WTC11 (cell line): ENCODE results near the gene MAGEC3. TPM values are rescaled to one million over a fixed set of nuclear protein-coding genes. Genes with fewer than 3 reads are reported as not detected.

Source experiments
- ATAC-seq: fragments of 200-7000 bp; cut with Tn5 transposase; 2 replicates; pipeline ENCODE4 v1.10.0; 2021; ENCODE audit warnings: mild to moderate bottlenecking, moderate library complexity
- CTCF ChIA-PET: fragments of 300-600 bp; sonication (Branson Sonifier 250); formaldehyde crosslinking; loops from one replicate; lab custom pipeline; 2021; ENCODE audit warnings: antibody characterized with exemption; lab: Charles Lee
- POLR2A ChIA-PET: fragments of 350-600 bp; sonication (Branson Sonifier 250); formaldehyde crosslinking; loops from one replicate; lab custom pipeline; 2021; ENCODE audit warnings: antibody characterized with exemption; lab: Charles Lee
- DNase-seq: peaks from one replicate; pipeline ENCODE4 v3.0.0; 2021; ENCODE audit warnings: low spot score
- H3K27ac Mint-ChIP-seq: 2 replicates; pipeline ENCODE4 v1.8.0; 2021; ENCODE audit warnings: mixed read lengths
- H3K27me3 Mint-ChIP-seq: 2 replicates; pipeline ENCODE4 v1.8.0; 2021; ENCODE audit warnings: low read depth, mild to moderate bottlenecking, moderate library complexity, mixed read lengths
- H3K36me3 Mint-ChIP-seq: 2 replicates; pipeline ENCODE4 v1.8.0; 2021; ENCODE audit warnings: mixed read lengths
- H3K4me1 Mint-ChIP-seq: 2 replicates; pipeline ENCODE4 v1.8.0; 2022; ENCODE audit warnings: mixed read lengths
- H3K4me3 Mint-ChIP-seq: 2 replicates; pipeline ENCODE4 v1.8.0; 2021; ENCODE audit warnings: mild to moderate bottlenecking, moderate library complexity, mixed read lengths
- H3K9me3 Mint-ChIP-seq: 2 replicates; pipeline ENCODE4 v1.8.0; 2021; ENCODE audit warnings: mixed read lengths
- CDX4 ChIP-seq: fragments of 250-450 bp; sonication (Bioruptor Pico); IDR thresholded peaks from 2 replicates; pipeline ENCODE4 v1.9.0; 2021; ENCODE audit warnings: moderate library complexity, mild to moderate bottlenecking, inconsistent platforms, borderline replicate concordance
- EMX1 ChIP-seq: fragments of 250-450 bp; sonication (Bioruptor Pico); IDR thresholded peaks from 2 replicates; pipeline ENCODE4 v1.8.0; 2021; ENCODE audit warnings: mild to moderate bottlenecking
- FOXK1 ChIP-seq: sonication (generic); formaldehyde crosslinking; IDR thresholded peaks from 2 replicates; pipeline ENCODE4 v1.8.0; 2022; ENCODE audit warnings: mild to moderate bottlenecking, moderate library complexity, missing genetic modification reagents
- IRF1 ChIP-seq: sonication (generic); formaldehyde crosslinking; IDR thresholded peaks from 2 replicates; pipeline ENCODE4 v1.8.0; 2023; ENCODE audit warnings: missing genetic modification reagents
- NFE2L1 ChIP-seq: sonication (generic); formaldehyde crosslinking; IDR thresholded peaks from 2 replicates; pipeline ENCODE4 v1.8.1; 2023; ENCODE audit warnings: missing genetic modification reagents
- SOX15 ChIP-seq: fragments of 250-450 bp; sonication (Bioruptor Pico); IDR thresholded peaks from 2 replicates; pipeline ENCODE4 v1.9.0; 2021; ENCODE audit warnings: mild to moderate bottlenecking
- TEAD4 ChIP-seq: sonication (generic); formaldehyde crosslinking; IDR thresholded peaks from 2 replicates; pipeline ENCODE4 v1.8.0; 2022; ENCODE audit warnings: mild to moderate bottlenecking, missing genetic modification reagents
- ZNF138 ChIP-seq: sonication (generic); formaldehyde crosslinking; conservative IDR thresholded peaks from 2 replicates; pipeline ENCODE4 v1.8.1; 2022; ENCODE audit warnings: mild to moderate bottlenecking, moderate library complexity, missing genetic modification reagents
- total RNA-seq: library from RNA; stranded (reverse); gene quantifications from 3 replicates; pipeline ENCODE4 v1.2.3, GENCODE V29; 2021
- TF ChIP-seq, protein P1 (sequence below): fragments of 250-450 bp; sonication (Bioruptor Pico); conservative IDR thresholded peaks from 2 replicates; pipeline ENCODE4 v1.9.0; 2021; ENCODE audit warnings: mild to moderate bottlenecking
- TF ChIP-seq, protein P2 (sequence below): sonication (generic); formaldehyde crosslinking; IDR thresholded peaks from 2 replicates; pipeline ENCODE4 v1.8.1; 2022; ENCODE audit warnings: low read depth, missing genetic modification reagents, borderline replicate concordance
- TF ChIP-seq, protein P3 (sequence below): sonication (generic); formaldehyde crosslinking; IDR thresholded peaks from 2 replicates; pipeline ENCODE4 v1.8.1; 2023; ENCODE audit warnings: mild to moderate bottlenecking, missing genetic modification reagents
- TF ChIP-seq, protein P4 (sequence below): fragments of 250-450 bp; sonication (Bioruptor Pico); IDR thresholded peaks from 2 replicates; pipeline ENCODE4 v1.9.0; 2021; ENCODE audit warnings: mild to moderate bottlenecking, borderline replicate concordance
- TF ChIP-seq, protein P5 (sequence below): sonication (generic); formaldehyde crosslinking; IDR thresholded peaks from 2 replicates; pipeline ENCODE4 v1.8.0; 2023; ENCODE audit warnings: mild to moderate bottlenecking, missing genetic modification reagents
- TF ChIP-seq, protein P6 (sequence below): sonication (generic); formaldehyde crosslinking; IDR thresholded peaks from 2 replicates; pipeline ENCODE4 v1.8.0; 2022; ENCODE audit warnings: mild to moderate bottlenecking, missing genetic modification reagents
- TF ChIP-seq, protein P7 (sequence below): sonication (generic); formaldehyde crosslinking; IDR thresholded peaks from 2 replicates; pipeline ENCODE4 v1.8.1; 2023; ENCODE audit warnings: mild to moderate bottlenecking, missing genetic modification reagents, moderate library complexity

Gene MAGEC3
- total RNA-seq, 1 experiment from 2014 or later = not detected

GRCh38 chrX:141838016-141838415, at the start of gene MAGEC3 (continued):
- TF ChIP-seq, protein P1, sequence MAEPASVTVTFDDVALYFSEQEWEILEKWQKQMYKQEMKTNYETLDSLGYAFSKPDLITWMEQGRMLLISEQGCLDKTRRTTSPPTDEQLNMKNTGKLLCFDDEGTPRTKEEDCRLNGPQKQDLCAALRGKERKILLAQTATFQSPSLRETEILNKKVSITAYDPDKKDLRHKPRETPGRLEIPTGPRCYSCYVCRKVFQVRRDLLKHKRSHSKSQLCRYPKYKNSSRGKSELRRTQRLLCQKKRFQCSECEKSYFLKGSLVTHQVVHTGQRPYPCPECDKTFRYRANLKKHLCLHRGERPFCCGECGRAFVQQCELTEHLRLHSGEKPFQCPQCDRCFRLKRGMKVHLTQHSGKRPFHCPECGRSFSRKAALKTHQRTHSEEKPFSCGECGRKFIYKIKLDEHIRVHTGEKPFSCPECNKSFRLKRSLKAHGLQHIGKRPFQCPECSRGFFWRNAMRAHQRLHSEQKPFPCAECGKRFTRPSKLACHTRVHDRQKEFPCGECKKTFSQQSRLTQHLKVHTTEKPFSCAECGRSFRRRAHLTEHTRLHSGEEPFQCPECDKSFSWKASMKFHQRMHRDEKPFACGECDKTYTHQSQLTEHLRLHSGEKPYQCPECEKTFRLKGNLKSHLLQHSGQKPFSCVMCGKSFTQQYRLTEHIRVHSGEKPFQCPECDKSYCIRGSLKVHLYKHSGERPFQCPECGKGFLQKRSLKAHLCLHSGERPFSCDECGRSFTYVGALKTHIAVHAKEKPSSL = no peak

DNA sequence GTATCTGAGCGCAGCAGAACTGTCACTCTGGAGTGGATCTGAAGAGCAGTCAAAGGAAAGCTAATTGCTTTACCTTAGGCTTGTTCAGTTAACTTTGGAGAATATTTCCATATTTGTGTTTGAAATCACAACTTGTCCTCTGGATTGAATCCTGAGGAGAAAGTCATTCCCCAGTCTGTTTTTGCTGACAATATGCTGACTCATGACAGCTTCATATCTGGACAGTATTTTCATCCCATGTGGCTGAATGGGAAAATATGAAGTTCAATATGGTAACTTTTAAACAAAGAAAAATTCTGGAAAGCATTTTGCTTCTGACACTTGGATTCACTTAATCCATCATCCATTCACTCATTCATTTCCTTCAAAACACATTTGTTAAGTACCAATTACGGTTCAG, 46.3 kb upstream of the MAGEC3 start:
- no peaks in the 10 kb centered on the region; the same call in 1 of the 2 replicates for H3K36me3 Mint-ChIP-seq
- H3K27ac Mint-ChIP-seq = no peak overlapping the region
- H3K9me3 Mint-ChIP-seq = peaks cover 11% of the 10 kb centered on the region
- DNase-seq (no peak), ATAC-seq (no peak)
- TF ChIP-seq TEAD4 (CRISPR knock-in tag) = no peak
- TF ChIP-seq SOX15 = no peak
- no peak for TF ChIP-seq ZNF138 (CRISPR knock-in tag)
- TF ChIP-seq, protein P2, sequence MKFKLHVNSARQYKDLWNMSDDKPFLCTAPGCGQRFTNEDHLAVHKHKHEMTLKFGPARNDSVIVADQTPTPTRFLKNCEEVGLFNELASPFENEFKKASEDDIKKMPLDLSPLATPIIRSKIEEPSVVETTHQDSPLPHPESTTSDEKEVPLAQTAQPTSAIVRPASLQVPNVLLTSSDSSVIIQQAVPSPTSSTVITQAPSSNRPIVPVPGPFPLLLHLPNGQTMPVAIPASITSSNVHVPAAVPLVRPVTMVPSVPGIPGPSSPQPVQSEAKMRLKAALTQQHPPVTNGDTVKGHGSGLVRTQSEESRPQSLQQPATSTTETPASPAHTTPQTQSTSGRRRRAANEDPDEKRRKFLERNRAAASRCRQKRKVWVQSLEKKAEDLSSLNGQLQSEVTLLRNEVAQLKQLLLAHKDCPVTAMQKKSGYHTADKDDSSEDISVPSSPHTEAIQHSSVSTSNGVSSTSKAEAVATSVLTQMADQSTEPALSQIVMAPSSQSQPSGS (CRISPR knock-in tag) = no peak
- TF ChIP-seq, protein P3, sequence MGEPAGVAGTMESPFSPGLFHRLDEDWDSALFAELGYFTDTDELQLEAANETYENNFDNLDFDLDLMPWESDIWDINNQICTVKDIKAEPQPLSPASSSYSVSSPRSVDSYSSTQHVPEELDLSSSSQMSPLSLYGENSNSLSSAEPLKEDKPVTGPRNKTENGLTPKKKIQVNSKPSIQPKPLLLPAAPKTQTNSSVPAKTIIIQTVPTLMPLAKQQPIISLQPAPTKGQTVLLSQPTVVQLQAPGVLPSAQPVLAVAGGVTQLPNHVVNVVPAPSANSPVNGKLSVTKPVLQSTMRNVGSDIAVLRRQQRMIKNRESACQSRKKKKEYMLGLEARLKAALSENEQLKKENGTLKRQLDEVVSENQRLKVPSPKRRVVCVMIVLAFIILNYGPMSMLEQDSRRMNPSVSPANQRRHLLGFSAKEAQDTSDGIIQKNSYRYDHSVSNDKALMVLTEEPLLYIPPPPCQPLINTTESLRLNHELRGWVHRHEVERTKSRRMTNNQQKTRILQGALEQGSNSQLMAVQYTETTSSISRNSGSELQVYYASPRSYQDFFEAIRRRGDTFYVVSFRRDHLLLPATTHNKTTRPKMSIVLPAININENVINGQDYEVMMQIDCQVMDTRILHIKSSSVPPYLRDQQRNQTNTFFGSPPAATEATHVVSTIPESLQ = no peak
- no peak for TF ChIP-seq NFE2L1 (CRISPR knock-in tag)
- no peak for TF ChIP-seq EMX1 (CRISPR knock-in tag)
- TF ChIP-seq, protein P4, sequence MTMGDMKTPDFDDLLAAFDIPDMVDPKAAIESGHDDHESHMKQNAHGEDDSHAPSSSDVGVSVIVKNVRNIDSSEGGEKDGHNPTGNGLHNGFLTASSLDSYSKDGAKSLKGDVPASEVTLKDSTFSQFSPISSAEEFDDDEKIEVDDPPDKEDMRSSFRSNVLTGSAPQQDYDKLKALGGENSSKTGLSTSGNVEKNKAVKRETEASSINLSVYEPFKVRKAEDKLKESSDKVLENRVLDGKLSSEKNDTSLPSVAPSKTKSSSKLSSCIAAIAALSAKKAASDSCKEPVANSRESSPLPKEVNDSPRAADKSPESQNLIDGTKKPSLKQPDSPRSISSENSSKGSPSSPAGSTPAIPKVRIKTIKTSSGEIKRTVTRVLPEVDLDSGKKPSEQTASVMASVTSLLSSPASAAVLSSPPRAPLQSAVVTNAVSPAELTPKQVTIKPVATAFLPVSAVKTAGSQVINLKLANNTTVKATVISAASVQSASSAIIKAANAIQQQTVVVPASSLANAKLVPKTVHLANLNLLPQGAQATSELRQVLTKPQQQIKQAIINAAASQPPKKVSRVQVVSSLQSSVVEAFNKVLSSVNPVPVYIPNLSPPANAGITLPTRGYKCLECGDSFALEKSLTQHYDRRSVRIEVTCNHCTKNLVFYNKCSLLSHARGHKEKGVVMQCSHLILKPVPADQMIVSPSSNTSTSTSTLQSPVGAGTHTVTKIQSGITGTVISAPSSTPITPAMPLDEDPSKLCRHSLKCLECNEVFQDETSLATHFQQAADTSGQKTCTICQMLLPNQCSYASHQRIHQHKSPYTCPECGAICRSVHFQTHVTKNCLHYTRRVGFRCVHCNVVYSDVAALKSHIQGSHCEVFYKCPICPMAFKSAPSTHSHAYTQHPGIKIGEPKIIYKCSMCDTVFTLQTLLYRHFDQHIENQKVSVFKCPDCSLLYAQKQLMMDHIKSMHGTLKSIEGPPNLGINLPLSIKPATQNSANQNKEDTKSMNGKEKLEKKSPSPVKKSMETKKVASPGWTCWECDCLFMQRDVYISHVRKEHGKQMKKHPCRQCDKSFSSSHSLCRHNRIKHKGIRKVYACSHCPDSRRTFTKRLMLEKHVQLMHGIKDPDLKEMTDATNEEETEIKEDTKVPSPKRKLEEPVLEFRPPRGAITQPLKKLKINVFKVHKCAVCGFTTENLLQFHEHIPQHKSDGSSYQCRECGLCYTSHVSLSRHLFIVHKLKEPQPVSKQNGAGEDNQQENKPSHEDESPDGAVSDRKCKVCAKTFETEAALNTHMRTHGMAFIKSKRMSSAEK (CRISPR knock-in tag) = no peak
- TF ChIP-seq, protein P5, sequence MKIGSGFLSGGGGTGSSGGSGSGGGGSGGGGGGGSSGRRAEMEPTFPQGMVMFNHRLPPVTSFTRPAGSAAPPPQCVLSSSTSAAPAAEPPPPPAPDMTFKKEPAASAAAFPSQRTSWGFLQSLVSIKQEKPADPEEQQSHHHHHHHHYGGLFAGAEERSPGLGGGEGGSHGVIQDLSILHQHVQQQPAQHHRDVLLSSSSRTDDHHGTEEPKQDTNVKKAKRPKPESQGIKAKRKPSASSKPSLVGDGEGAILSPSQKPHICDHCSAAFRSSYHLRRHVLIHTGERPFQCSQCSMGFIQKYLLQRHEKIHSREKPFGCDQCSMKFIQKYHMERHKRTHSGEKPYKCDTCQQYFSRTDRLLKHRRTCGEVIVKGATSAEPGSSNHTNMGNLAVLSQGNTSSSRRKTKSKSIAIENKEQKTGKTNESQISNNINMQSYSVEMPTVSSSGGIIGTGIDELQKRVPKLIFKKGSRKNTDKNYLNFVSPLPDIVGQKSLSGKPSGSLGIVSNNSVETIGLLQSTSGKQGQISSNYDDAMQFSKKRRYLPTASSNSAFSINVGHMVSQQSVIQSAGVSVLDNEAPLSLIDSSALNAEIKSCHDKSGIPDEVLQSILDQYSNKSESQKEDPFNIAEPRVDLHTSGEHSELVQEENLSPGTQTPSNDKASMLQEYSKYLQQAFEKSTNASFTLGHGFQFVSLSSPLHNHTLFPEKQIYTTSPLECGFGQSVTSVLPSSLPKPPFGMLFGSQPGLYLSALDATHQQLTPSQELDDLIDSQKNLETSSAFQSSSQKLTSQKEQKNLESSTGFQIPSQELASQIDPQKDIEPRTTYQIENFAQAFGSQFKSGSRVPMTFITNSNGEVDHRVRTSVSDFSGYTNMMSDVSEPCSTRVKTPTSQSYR (CRISPR knock-in tag) = no peak
- TF ChIP-seq CDX4 (CRISPR knock-in tag) = no peak
- TF ChIP-seq, protein P6, sequence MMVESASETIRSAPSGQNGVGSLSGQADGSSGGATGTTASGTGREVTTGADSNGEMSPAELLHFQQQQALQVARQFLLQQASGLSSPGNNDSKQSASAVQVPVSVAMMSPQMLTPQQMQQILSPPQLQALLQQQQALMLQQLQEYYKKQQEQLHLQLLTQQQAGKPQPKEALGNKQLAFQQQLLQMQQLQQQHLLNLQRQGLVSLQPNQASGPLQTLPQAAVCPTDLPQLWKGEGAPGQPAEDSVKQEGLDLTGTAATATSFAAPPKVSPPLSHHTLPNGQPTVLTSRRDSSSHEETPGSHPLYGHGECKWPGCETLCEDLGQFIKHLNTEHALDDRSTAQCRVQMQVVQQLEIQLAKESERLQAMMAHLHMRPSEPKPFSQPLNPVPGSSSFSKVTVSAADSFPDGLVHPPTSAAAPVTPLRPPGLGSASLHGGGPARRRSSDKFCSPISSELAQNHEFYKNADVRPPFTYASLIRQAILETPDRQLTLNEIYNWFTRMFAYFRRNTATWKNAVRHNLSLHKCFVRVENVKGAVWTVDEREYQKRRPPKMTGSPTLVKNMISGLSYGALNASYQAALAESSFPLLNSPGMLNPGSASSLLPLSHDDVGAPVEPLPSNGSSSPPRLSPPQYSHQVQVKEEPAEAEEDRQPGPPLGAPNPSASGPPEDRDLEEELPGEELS (CRISPR knock-in tag) = no peak
- TF ChIP-seq, protein P7, sequence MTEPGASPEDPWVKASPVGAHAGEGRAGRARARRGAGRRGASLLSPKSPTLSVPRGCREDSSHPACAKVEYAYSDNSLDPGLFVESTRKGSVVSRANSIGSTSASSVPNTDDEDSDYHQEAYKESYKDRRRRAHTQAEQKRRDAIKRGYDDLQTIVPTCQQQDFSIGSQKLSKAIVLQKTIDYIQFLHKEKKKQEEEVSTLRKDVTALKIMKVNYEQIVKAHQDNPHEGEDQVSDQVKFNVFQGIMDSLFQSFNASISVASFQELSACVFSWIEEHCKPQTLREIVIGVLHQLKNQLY (CRISPR knock-in tag) = no peak
- no peak for TF ChIP-seq FOXK1
- no peak for TF ChIP-seq IRF1 (CRISPR knock-in tag)
- no peak overlapping the region for H3K4me3 Mint-ChIP-seq
- POLR2A ChIA-PET = no interaction called here
- H3K27me3 Mint-ChIP-seq = no peaks in the 10 kb centered on the region
- no peaks in the 10 kb centered on the region for H3K4me1 Mint-ChIP-seq
- CTCF ChIA-PET = no interaction called here
